SH-SY5Y (cell line): ENCODE results near the gene FAAP20.

Source experiments
- GATA2 ChIP-seq: IDR thresholded peaks from 2 replicates; pipeline ENCODE4 v1.6.1; 2011; ENCODE audit warnings: mild to moderate bottlenecking, low read depth, low read length
- GATA3 ChIP-seq: IDR thresholded peaks from 2 replicates; pipeline ENCODE4 v1.6.1; 2011; ENCODE audit warnings: low read depth, mild to moderate bottlenecking, low read length, moderate library complexity

GRCh38 chr1:2189459-2190425, 4.8 kb downstream of the FAAP20 start:
- no peak for TF ChIP-seq GATA2
- TF ChIP-seq GATA3 = no peak
